K562 (cell line): Measurements from ENCODE around the gene LPGAT1. TPM values are rescaled to one million over a fixed set of nuclear protein-coding genes. Genes with fewer than 3 reads are reported as not detected.

Experiments
- ARID3A ChIP-seq: IDR thresholded peaks from 2 replicates; pipeline ENCODE4 v1.6.1; 2012; ENCODE audit warnings: low read depth, low read length, improper control_type of control experiment, borderline replicate concordance
- CREB5 ChIP-seq: fragments of 250-450 bp; sonication (Bioruptor Pico); IDR thresholded peaks from 2 replicates; pipeline ENCODE4 v1.5.0; 2020; ENCODE audit warnings: mild to moderate bottlenecking
- GTF2E2 ChIP-seq: fragments of 200-800 bp; sonication (Bioruptor generic); IDR thresholded peaks from 2 replicates; pipeline ENCODE4 v1.6.1; 2016; ENCODE audit warnings: missing genetic modification characterization, missing compliant biosample characterization
- MAFF ChIP-seq: IDR thresholded peaks from 2 replicates; pipeline ENCODE4 v1.6.1; 2012; ENCODE audit warnings: low read length, improper control_type of control experiment
- RFX1 ChIP-seq: fragments of 450-650 bp; IDR thresholded peaks from 2 replicates; pipeline ENCODE4 v1.6.1; 2016; ENCODE audit warnings: mild to moderate bottlenecking, moderate library complexity
- WHSC1 ChIP-seq: IDR thresholded peaks from one replicate; pipeline ENCODE4 v1.6.1; 2012; ENCODE audit warnings: low read length, control low read depth, inconsistent platforms
- polyA plus RNA-seq, 8 experiments: library from polyadenylated mRNA; depleted of rRNA in 4 of 8; stranded (reverse) in 5 of 8; unstranded in 3 of 8; fragments of >200 nt; fragmentation: Nextera tagmentation in 2 of 8; fragmentation: Illumina TruSeq in 1 of 8; extraction: Ambion mirVana in 2 of 8; extraction: Trizol in 1 of 8; gene quantifications; 2 replicates each; pipeline versions ENCODE4 v1.2.1 to v1.2.3, GENCODE V29; 2011 to 2014; ENCODE audit warnings: inconsistent platforms in 1 of 8, missing spikeins in 1 of 8
- total RNA-seq, 7 experiments: library from RNA; depleted of rRNA in 6 of 7; stranded (reverse); fragments of >200 nt in 6 of 7; fragmentation: Illumina TruSeq in 2 of 7; extraction: Trizol in 2 of 7; gene quantifications; 2 replicates each; pipeline versions ENCODE4 v1.2.1 to v1.2.3, GENCODE V29; 2011 to 2021; ENCODE audit warnings: low replicate concordance in 1 of 7
- TF ChIP-seq, protein P1 (sequence below): fragments of 450-650 bp; conservative IDR thresholded peaks from 2 replicates; pipeline ENCODE4 v1.6.1; 2016; ENCODE audit warnings: missing genetic modification characterization, low read depth, mild to moderate bottlenecking, control low read depth, missing compliant biosample characterization
- TF ChIP-seq, protein P2 (sequence below), 2 experiments: IDR thresholded peaks; 2 replicates each; pipeline ENCODE4 v1.6.1; 2011; ENCODE audit warnings: borderline replicate concordance in 1 of 2, control low read depth in 1 of 2, low read depth in 1 of 2, low read length in 1 of 2, mild to moderate bottlenecking in 1 of 2, mixed read lengths in 1 of 2, moderate library complexity in 1 of 2; ENCODE audit not compliant: insufficient read depth in 1 of 2, insufficient read length in 1 of 2, poor library complexity in 1 of 2, severe bottlenecking in 1 of 2; ENCODE audit errors: extremely low read depth in 1 of 2
- TF ChIP-seq, protein P3 (sequence below): fragments of 450-650 bp; formaldehyde crosslinking; conservative IDR thresholded peaks from 2 replicates; pipeline ENCODE4 v1.4.0; 2022; ENCODE audit warnings: mild to moderate bottlenecking, missing genetic modification characterization
- TF ChIP-seq, protein P4 (sequence below), 3 experiments: fragments of 200-800 bp in 1 of 3; fragments of 250-450 bp in 1 of 3; fragments of 450-650 bp in 1 of 3; sonication (Bioruptor Pico) in 1 of 3; sonication (Bioruptor generic) in 1 of 3; formaldehyde crosslinking in 1 of 3; IDR thresholded peaks; 2 replicates each; pipeline versions ENCODE4 v1.6.1 to v1.8.0; 2016 to 2022; ENCODE audit warnings: mild to moderate bottlenecking in 2 of 3, missing genetic modification characterization in 2 of 3, missing compliant biosample characterization in 1 of 3, moderate library complexity in 1 of 3
- TF ChIP-seq, protein P5 (sequence below): fragments of 450-650 bp; IDR thresholded peaks from one replicate; pipeline ENCODE4 v1.6.1; 2018; ENCODE audit warnings: mild to moderate bottlenecking, moderate library complexity; ENCODE audit not compliant: partially characterized antibody

LPGAT1 gene
- total and polyA plus RNA-seq, 9 of the 15 experiments (the other 6 are each of a cell fraction or from before 2014, with no cell fraction given), result 5.7 to 31.4 (median 16.3) TPM

GRCh38 chr1:211735208-211736170 lies 95.1 kb downstream of the LPGAT1 start (continued):
- TF ChIP-seq, protein P1, sequence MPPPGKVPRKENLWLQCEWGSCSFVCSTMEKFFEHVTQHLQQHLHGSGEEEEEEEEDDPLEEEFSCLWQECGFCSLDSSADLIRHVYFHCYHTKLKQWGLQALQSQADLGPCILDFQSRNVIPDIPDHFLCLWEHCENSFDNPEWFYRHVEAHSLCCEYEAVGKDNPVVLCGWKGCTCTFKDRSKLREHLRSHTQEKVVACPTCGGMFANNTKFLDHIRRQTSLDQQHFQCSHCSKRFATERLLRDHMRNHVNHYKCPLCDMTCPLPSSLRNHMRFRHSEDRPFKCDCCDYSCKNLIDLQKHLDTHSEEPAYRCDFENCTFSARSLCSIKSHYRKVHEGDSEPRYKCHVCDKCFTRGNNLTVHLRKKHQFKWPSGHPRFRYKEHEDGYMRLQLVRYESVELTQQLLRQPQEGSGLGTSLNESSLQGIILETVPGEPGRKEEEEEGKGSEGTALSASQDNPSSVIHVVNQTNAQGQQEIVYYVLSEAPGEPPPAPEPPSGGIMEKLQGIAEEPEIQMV, result no peak
- TF ChIP-seq, protein P2, sequence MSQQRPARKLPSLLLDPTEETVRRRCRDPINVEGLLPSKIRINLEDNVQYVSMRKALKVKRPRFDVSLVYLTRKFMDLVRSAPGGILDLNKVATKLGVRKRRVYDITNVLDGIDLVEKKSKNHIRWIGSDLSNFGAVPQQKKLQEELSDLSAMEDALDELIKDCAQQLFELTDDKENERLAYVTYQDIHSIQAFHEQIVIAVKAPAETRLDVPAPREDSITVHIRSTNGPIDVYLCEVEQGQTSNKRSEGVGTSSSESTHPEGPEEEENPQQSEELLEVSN (IDR thresholded peaks at IDR 0.05; ENCODE audit: borderline replicate concordance in 1 of 2, extremely low read depth in 1 of 2, insufficient read depth in 1 of 2, insufficient read length in 1 of 2, low read depth in 1 of 2, low read length in 1 of 2, poor library complexity in 1 of 2, severe bottlenecking in 1 of 2), result no peak
- no peak for TF ChIP-seq ARID3A
- TF ChIP-seq CREB5, result no peak
- no peak for TF ChIP-seq RFX1
- TF ChIP-seq, protein P3, sequence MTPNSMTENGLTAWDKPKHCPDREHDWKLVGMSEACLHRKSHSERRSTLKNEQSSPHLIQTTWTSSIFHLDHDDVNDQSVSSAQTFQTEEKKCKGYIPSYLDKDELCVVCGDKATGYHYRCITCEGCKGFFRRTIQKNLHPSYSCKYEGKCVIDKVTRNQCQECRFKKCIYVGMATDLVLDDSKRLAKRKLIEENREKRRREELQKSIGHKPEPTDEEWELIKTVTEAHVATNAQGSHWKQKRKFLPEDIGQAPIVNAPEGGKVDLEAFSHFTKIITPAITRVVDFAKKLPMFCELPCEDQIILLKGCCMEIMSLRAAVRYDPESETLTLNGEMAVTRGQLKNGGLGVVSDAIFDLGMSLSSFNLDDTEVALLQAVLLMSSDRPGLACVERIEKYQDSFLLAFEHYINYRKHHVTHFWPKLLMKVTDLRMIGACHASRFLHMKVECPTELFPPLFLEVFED (CRISPR knock-in tag), result no peak
- TF ChIP-seq, protein P4, sequence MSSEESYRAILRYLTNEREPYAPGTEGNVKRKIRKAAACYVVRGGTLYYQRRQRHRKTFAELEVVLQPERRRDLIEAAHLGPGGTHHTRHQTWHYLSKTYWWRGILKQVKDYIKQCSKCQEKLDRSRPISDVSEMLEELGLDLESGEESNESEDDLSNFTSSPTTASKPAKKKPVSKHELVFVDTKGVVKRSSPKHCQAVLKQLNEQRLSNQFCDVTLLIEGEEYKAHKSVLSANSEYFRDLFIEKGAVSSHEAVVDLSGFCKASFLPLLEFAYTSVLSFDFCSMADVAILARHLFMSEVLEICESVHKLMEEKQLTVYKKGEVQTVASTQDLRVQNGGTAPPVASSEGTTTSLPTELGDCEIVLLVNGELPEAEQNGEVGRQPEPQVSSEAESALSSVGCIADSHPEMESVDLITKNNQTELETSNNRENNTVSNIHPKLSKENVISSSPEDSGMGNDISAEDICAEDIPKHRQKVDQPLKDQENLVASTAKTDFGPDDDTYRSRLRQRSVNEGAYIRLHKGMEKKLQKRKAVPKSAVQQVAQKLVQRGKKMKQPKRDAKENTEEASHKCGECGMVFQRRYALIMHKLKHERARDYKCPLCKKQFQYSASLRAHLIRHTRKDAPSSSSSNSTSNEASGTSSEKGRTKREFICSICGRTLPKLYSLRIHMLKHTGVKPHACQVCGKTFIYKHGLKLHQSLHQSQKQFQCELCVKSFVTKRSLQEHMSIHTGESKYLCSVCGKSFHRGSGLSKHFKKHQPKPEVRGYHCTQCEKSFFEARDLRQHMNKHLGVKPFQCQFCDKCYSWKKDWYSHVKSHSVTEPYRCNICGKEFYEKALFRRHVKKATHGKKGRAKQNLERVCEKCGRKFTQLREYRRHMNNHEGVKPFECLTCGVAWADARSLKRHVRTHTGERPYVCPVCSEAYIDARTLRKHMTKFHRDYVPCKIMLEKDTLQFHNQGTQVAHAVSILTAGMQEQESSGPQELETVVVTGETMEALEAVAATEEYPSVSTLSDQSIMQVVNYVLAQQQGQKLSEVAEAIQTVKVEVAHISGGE (CRISPR knock-in tag; IDR thresholded peaks at IDR 0.05), result no peak
- TF ChIP-seq, protein P5, sequence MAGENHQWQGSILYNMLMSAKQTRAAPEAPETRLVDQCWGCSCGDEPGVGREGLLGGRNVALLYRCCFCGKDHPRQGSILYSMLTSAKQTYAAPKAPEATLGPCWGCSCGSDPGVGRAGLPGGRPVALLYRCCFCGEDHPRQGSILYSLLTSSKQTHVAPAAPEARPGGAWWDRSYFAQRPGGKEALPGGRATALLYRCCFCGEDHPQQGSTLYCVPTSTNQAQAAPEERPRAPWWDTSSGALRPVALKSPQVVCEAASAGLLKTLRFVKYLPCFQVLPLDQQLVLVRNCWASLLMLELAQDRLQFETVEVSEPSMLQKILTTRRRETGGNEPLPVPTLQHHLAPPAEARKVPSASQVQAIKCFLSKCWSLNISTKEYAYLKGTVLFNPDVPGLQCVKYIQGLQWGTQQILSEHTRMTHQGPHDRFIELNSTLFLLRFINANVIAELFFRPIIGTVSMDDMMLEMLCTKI, result no peak
- TF ChIP-seq MAFF, result no peak
- no peak for TF ChIP-seq WHSC1
- TF ChIP-seq GTF2E2 (tag), result no peak
